Neutrophil (primary cell): ENCODE results near the gene CRNKL1.
A peak's percentile ranks its signal among the peaks of the same experiment; 100 is the strongest.

Source experiments
- H3K27ac ChIP-seq: fragments of 200-600 bp; sonication (generic); 2 replicates; pipeline ENCODE4 v1.5.1; 2016; ENCODE audit warnings: mild to moderate bottlenecking, moderate library complexity
- H3K27me3 ChIP-seq: fragments of 200-600 bp; sonication (generic); 2 replicates; pipeline ENCODE4 v1.6.0; 2016; ENCODE audit warnings: mild to moderate bottlenecking
- H3K36me3 ChIP-seq: fragments of 200-600 bp; sonication (generic); 2 replicates; pipeline ENCODE4 v1.5.1; 2017
- H3K4me1 ChIP-seq, 2 experiments: fragments of 200-600 bp in 1 of 2; sonication (generic) in 1 of 2; 1 replicate in 1 of 2; 2 replicates in 1 of 2; pipeline versions ENCODE4 v1.5.1 to v1.6.1; 2013 to 2016; ENCODE audit warnings: low read depth in 1 of 2, low read length in 1 of 2, mild to moderate bottlenecking in 1 of 2, moderate library complexity in 1 of 2; ENCODE audit not compliant: control insufficient read depth in 1 of 2, insufficient read depth in 1 of 2
- H3K4me3 ChIP-seq, 2 experiments: fragments of 200-600 bp in 1 of 2; sonication (generic) in 1 of 2; 1 replicate in 1 of 2; 2 replicates in 1 of 2; pipeline ENCODE4 v1.5.1; 2013 to 2016; ENCODE audit warnings: low read depth in 1 of 2, low read length in 1 of 2, mild to moderate bottlenecking in 1 of 2, moderate library complexity in 1 of 2
- H3K9me3 ChIP-seq: fragments of 200-600 bp; sonication (generic); 2 replicates; pipeline ENCODE4 v1.5.1; 2016
- TF ChIP-seq, protein P1 (sequence below): fragments of 200-600 bp; sonication (generic); IDR thresholded peaks from 2 replicates; pipeline ENCODE4 v1.5.1; 2016; ENCODE audit warnings: antibody characterized with exemption

Gene CRNKL1

GRCh38 chr20:20020908-20021307 is 31.4 kb downstream of the CRNKL1 start:
- Histone ChIP-seq H3K4me1 (peaks cover 9 to 19% of the 10 kb centered on the region in 2 experiments), H3K36me3 (peaks cover 6% of the 10 kb centered on the region), H3K4me3 (no peak overlapping the region), H3K9me3 (no peaks in the 10 kb centered on the region), H3K27ac (no peak overlapping the region), H3K27me3 (no peaks in the 10 kb centered on the region)
- TF ChIP-seq, protein P1, sequence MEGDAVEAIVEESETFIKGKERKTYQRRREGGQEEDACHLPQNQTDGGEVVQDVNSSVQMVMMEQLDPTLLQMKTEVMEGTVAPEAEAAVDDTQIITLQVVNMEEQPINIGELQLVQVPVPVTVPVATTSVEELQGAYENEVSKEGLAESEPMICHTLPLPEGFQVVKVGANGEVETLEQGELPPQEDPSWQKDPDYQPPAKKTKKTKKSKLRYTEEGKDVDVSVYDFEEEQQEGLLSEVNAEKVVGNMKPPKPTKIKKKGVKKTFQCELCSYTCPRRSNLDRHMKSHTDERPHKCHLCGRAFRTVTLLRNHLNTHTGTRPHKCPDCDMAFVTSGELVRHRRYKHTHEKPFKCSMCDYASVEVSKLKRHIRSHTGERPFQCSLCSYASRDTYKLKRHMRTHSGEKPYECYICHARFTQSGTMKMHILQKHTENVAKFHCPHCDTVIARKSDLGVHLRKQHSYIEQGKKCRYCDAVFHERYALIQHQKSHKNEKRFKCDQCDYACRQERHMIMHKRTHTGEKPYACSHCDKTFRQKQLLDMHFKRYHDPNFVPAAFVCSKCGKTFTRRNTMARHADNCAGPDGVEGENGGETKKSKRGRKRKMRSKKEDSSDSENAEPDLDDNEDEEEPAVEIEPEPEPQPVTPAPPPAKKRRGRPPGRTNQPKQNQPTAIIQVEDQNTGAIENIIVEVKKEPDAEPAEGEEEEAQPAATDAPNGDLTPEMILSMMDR = no peak

- H3K4me1 ChIP-seq = peaks cover 9 to 19% of the 10 kb centered on the region in 2 experiments
- H3K9me3 ChIP-seq = no peaks in the 10 kb centered on the region
- no peak overlapping the region for H3K4me3 ChIP-seq
- no peak overlapping the region for H3K27ac ChIP-seq
- peaks cover 6% of the 10 kb centered on the region for H3K36me3 ChIP-seq
- H3K27me3 ChIP-seq = no peaks in the 10 kb centered on the region
- TF ChIP-seq, protein P1 = no peak
Measured at GRCh38 chr20:20019123-20019522, 33.1 kb downstream of the CRNKL1 start.

DNA sequence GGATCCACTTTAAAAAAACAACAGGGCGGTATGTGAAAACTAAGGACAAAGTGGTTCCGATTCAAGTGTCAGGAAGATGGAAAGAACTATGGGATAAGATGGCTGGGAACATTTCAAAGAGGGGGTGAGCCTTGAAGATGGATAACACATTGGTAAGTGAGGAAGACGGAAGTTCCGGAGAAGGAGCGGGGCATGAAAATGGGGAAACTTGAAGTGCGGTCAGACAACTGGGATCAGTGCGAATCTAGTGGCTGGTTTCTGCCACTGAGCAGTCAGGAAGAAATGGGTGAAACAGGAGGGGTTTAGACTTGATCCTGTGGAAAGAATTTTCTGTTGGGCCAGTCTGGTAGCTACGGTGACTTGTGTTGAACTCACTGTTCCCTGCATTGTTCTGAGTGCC is 33.9 kb downstream of the CRNKL1 start:
- H3K36me3 ChIP-seq = peaks cover 6% of the 10 kb centered on the region
- TF ChIP-seq, protein P1 = no peak
- no peak overlapping the region for H3K4me3 ChIP-seq
- no peak overlapping the region for H3K27ac ChIP-seq
- H3K27me3 ChIP-seq = no peaks in the 10 kb centered on the region
- peaks cover 9 to 19% of the 10 kb centered on the region in 2 experiments for H3K4me1 ChIP-seq
- H3K9me3 ChIP-seq = no peaks in the 10 kb centered on the region

GRCh38 chr20:20017844-20018185 is 34.5 kb downstream of the CRNKL1 start:
- Histone ChIP-seq H3K4me1 (peaks cover 9 to 19% of the 10 kb centered on the region in 2 experiments), H3K27ac (peak overlapping the region; percentile 69), H3K9me3 (no peaks in the 10 kb centered on the region), H3K27me3 (no peaks in the 10 kb centered on the region), H3K4me3 (peak overlapping the region; percentile 67 to 75), H3K36me3 (peaks cover 3% of the 10 kb centered on the region)
- TF ChIP-seq, protein P1 = no peak

- TF ChIP-seq, protein P1 = peak; percentile 79
- H3K27ac ChIP-seq = peak within 1 kb of the TSS; percentile 69
Measured at GRCh38 chr20:20017001-20017843, 35.0 kb downstream of the CRNKL1 start, which contains the start of gene NAA20. Gene NAA20, plus strand, starts transcription at chr20:20017362. Its CDS starts 35 bp downstream, at chr20:20017397.

More at GRCh38 chr20:20017001-20017843, 35.0 kb downstream of the CRNKL1 start, which contains the start of gene NAA20:
- Histone ChIP-seq H3K36me3 (no peaks in the 10 kb centered on the region), H3K4me1 (peaks cover 9 to 19% of the 10 kb centered on the region in 2 experiments), H3K9me3 (no peaks in the 10 kb centered on the region), H3K4me3 (peak within 1 kb of the TSS; percentile 67 to 75), H3K27me3 (no peaks in the 10 kb centered on the region)
